Endometrial microvascular endothelial cells (primary cell): ENCODE data around the gene CPSF2. TPM values are rescaled to one million over a fixed set of nuclear protein-coding genes. Genes with fewer than 3 reads are reported as not detected.

Experiments used
- in situ Hi-C: cut with HindIII; loops from 2 replicates; pipeline ENCODE4 v1.10.0; 2017; ENCODE audit warnings: low sequenced_read_pairs, low pct_unique_long_range_greater_than_20kb; ENCODE audit errors: inconsistent ontology term
- total RNA-seq: library from RNA; depleted of rRNA; stranded (reverse); fragments of >200 nt; gene quantifications from one replicate; pipeline ENCODE4 v1.2.3, GENCODE V29; 2015; ENCODE audit errors: inconsistent ontology term

CPSF2 gene
- 76.0 TPM for total RNA-seq

GRCh38 chr14:92121670-92122350 lies at the start of gene CPSF2, which contains the start of gene NDUFB1:
Gene CPSF2 (plus strand): TSS chr14:92121969. CDS start chr14:92130985, 9,016 bp downstream.
Gene NDUFB1 (minus strand): TSS chr14:92121706. CDS start chr14:92117637, 4,069 bp downstream.
- in situ Hi-C loops: no loop called here

DNA sequence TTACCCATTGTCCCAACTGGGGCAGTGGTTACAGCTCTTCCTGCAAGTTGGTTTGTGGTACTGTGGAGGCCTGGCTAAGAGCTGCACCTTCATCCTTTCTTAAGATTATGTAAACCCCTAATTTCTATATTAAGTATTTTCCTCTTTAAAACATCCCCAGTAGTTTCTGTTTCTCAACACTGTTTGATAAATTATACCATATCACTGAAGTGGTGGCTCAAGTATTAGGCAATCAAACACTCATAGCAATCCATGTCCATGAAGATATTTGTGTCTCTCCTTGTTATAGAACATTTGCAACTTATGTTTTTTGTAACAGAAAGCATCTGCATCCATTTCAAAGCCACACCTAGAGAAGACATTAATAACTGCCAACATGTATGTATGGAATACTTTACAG lies 47.2 kb upstream of the CPSF2 start:
- in situ Hi-C loops: no loop called here

GRCh38 chr14:92088494-92088893 lies 33.3 kb upstream of the CPSF2 start:
- in situ Hi-C loops: no loop called here

GRCh38 chr14:92093320-92093719 lies 28.4 kb upstream of the CPSF2 start:
- in situ Hi-C loops: no loop called here

- in situ Hi-C loops: no loop called here
Observed at GRCh38 chr14:92099802-92100201, 22.0 kb upstream of the CPSF2 start.

- in situ Hi-C loops: no loop called here
Observed at GRCh38 chr14:92103363-92103989, 18.3 kb upstream of the CPSF2 start.

DNA sequence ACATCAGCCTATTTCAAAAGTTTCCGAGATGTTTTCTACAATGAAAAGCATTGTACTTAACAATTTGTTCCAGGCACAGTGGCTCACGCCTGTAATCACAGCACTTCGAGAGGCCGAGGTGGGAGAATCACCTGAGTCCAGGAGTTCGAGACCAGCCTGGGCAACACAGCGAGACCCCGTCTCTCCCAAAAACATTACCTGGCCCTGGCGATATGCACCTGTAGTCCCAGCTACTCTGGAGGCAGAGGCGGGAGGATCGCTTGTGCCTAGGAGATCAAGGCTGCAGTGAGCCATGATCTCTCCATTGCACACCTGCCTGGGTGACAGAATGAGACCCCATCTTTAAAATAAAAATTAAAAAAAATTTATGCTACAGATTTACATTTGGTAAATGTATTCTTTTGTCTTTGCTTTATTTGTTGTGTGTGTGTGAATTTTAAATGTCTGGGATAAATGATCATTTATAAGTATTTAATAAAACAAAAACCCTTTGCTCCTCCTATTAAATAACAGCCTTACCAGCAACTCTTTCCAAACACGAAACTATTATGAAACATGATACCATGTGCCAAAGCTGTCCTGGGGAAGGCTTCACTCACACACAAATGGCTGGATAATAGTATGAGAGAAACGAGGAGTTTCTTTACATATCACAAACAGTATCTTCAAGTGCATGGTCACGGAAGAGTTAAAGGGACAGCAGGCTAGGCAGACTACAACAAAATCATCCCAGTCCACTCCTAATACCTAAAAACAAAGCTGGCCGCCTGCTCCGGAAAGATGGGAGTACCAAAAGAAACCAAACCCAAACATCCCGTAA lies 16.5 kb upstream of the CPSF2 start:
- in situ Hi-C loops: no loop called here

GRCh38 chr14:92105893-92106142 lies 16.0 kb upstream of the CPSF2 start:
- in situ Hi-C loops: no loop called here

DNA sequence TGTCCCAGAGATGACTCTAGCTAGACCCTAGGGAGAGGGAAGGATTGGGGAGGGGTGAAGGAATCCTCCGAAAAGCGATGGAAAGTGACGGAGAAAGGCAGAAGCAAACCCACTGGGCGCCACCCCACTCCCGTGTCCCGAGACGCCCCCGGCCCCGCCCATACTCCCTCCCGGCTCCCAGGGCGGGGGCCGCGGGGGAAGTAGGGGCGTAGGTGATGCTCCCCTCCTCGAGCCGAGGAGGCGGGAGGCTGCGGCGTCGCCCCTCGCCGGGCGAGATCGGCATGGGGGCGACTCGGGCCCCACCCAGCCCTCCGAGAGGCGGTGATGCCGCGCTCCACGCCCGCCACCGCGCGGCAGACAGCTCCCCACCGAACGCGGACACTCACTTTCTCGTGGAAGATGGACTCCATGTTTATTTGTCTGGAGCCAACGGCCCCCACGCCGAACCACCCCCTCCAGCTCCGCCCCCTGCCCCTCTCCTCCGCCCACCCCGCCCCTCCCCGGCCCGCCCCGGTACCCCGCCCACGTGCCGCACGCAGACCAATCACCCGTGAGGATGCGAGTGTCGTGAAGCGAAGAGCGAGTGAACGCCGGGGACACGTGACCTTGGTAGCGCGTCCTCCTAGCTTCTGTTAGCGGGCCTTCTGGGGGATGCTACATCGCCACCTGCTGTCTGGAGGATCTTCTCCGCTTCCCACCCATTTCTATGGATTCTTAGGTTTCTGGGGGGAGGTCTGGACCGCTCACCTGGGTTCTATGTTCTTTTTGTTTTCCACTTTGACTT lies 15.4 kb upstream of the CPSF2 start, which contains the start of gene ATXN3:
Gene ATXN3 (minus strand): TSS at position 440 of the 784 bp plus-strand sequence. CDS start 30 bp downstream, at position 410.
- in situ Hi-C loops: no loop called here

DNA sequence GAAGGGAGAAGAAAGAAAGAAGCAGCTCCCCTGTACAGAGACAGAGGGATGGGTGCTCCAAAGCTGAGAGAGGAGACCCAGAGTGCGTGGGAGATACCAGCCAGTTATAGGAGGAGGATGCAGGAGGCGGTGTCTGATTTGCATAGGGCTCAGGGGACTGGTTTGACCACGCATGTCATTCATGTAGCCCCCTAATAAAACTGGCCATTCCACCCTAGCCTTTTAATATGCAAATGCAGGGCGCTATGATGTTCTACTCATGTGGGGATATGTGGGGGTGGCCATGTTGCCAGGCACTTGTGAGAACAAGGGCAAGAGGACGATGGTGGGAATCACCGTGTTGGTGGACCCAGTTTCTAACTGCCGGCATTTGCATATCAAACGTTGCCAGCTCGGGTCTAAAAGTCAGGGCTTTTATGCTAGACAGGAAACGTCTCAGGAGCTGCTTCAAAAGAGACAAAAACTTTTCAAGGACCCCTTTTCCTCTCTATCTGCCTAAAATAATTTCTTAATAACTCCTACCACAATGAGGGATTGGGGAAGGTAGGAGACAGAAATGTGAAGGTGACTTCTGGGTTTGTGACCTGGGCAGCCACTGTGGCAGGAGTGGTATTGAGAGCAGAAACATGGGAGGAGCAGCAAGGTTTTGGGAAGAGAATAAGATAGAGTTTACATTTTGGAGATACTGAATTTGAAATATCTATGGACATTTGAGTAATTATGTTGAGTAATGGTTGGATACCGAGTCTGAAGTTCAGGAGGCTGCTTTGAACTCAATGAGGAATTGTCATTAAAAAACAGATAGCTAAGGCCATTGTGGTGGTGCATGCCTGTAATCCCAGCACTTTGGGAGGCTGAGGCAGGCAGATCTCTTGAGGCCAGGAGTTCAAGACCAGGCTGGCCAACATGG lies 13.2 kb upstream of the CPSF2 start:
- in situ Hi-C loops: no loop called here

DNA sequence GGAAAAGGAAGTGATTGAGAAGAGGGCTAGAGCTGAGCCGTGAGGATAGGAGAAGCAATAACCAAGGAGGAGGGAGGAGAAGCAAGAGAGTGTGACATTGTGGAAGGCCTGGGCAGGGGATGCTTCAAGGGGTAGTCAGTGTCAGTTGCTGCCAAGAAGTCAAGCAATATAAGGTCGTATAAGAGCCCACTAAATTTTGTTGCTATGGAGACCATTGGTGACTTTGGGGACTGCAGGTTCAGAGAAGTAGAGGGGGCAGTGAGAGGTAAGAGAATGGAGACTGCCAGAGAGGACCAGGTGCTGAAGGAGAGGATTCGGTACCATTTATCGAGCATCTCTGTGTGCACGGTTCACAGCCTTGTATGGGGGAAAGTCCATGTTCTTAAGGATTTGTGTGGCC lies 12.3 kb upstream of the CPSF2 start:
- in situ Hi-C loops: no loop called here

GRCh38 chr14:92121207-92121669 lies 531 bp upstream of the CPSF2 start:
- in situ Hi-C loops: no loop called here

DNA sequence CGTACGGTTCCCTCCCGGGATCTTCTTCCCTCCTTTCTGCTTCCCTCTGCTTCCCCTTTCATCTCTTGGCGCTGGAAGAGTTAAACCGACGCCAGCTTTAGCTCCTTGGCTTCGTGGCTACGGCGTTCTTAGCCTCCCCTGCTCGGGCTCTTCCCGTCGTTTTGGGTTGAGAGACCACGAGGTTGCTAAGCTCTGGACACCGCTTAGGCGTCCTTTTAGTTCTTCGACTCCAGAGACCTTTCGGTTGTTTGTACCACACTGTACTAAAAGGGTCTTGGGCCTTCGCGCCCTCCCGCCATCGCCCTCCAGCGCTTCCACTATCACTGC lies 545 bp downstream of the CPSF2 start:
- in situ Hi-C loops: no loop called here

- in situ Hi-C loops: no loop called here
Observed at GRCh38 chr14:92122761-92123160, 992 bp downstream of the CPSF2 start.

GRCh38 chr14:92134456-92134855 lies 12.7 kb downstream of the CPSF2 start:
- in situ Hi-C loops: no loop called here

GRCh38 chr14:92135269-92135668 lies 13.5 kb downstream of the CPSF2 start:
- in situ Hi-C loops: no loop called here

- in situ Hi-C loops: no loop called here
Observed at GRCh38 chr14:92143309-92143708, 21.5 kb downstream of the CPSF2 start.

DNA sequence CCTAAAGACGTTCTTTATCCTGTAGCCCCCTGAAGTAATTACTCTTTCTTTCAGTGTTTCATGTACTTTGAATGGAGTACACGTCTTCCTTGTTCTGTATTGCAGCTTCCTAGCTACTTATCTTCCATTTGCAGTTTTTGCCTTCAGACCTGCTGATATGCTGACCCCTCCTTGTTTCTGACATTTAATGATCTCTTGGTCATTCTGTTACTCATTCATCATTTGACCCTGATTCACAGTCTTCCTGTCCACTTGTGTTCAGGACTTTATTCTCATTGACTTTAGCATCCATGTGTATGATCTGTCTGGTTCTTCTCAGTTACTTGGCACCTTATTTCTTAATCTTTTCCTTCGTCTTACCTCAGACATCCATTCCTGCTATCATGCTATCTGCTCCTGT lies 22.2 kb downstream of the CPSF2 start:
- in situ Hi-C loops: no loop called here
